Measurements from ENCODE around the gene SNED1. TPM values are rescaled to one million over a fixed set of nuclear protein-coding genes. Genes with fewer than 3 reads are reported as not detected.

Gene SNED1
- total and polyA plus RNA-seq, 3 experiments from 2014 or later = 0.90 to 3.5 (median 1.8) TPM

DNA sequence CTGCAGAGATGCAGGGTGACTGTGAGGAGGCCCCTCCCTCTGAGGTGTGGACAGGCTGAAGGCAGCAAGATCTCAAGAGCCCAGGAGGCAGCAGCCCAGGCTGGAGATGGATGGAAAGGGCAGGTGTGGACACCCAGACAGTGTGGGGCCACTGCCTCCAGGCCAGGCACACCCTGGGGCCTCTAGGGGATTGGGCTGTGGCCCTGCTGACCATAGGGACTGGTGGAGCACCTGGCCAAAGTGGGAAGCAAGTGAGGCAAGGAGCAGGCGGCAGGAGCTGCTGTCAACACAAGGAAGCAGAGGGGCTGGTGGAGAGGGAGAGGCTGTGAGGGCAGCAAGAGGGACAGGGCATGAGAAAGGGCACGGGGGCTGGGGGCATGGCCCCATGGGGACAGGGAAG lies 10.8 kb downstream of the SNED1 start:
- Mint-ChIP-seq H3K36me3 (no peaks in the 10 kb centered on the region), H3K9me3 (peaks cover 9 to 18% (median 10%) of the 10 kb centered on the region in 5 donors), H3K27me3 (peaks cover 9 to 19% of the 10 kb centered on the region in 2 donors), H3K4me3 (peak overlapping the region in 2 of 7 donors; percentile 13 to 51), H3K27ac (peak overlapping the region in 5 of 8 donors; percentile 23 to 81 (median 54)), H3K4me1 (peaks cover 3 to 21% (median 4%) of the 10 kb centered on the region in 3 donors)
- H3K36me3 ChIP-seq (ENCODE audit: insufficient read depth, low read length) = no peaks in the 10 kb centered on the region
- H3K27me3 ChIP-seq (ENCODE audit: insufficient read depth, low read length, poor library complexity, severe bottlenecking) = no peaks in the 10 kb centered on the region
- no peak for DNase-seq
- peaks cover under 1% of the 10 kb centered on the region for H3K9me3 ChIP-seq (ENCODE audit: low read length)
- POLR2A ChIA-PET = no interaction called here
- H3K27ac ChIP-seq (ENCODE audit: low read depth, low read length) = no peak overlapping the region
- H3K4me1 ChIP-seq (ENCODE audit: insufficient read depth, low read length) = peaks cover 25% of the 10 kb centered on the region
- CTCF ChIA-PET = no interaction called here
- H3K4me3 ChIP-seq (ENCODE audit: low read length) = no peak overlapping the region

DNA sequence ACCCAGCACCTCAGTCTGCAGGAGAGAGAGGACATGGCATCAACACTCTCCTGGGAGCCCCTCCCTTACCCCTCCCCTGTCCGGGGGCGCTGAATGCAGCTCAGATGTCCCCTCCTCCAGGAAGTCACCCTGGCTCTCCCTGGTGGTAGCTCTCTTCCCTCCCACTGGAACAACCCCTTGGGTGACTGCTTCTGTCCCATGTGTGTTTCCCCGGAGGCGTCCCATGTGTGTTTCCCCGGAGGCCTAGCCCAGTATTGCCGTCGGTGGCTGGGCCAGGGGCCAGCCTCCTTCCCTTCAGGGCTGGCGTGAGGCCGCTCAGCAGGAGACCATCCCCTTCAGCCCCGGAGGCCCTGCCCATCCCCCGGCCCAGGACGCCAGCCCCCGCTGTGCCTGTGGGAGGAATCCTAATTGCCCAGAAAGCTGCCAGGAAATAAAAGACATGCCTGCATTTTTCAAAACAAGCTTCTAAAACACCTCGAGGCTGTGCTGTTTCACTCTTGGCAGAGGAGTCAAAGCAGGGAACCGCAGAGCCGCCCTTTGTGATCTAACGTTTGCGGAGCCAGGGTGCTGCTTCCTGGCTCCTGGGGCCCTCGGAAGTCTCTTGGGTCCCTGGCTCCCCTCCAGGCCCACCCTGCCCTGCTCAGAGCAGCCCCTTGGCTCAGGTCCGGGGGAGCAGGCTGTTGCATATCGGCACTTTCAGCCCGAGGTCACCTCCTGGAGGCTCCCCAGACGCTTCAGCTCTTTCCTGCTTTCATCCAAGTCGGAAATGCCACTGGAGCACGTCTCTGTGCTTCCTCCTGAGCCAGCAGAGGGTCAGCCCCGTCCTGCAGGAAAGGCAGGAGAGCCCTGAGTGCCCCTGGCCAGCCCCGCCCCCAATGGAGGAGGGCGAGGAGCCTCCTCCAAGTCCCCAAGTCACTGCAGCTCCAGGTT lies 11.4 kb downstream of the SNED1 start:
- Histone ChIP-seq H3K27me3 (ENCODE audit: insufficient read depth, low read length, poor library complexity, severe bottlenecking) (no peaks in the 10 kb centered on the region), H3K4me3 (ENCODE audit: low read length) (peak overlapping the region; percentile 9), H3K4me1 (ENCODE audit: insufficient read depth, low read length) (peaks cover 25% of the 10 kb centered on the region), H3K9me3 (ENCODE audit: low read length) (no peaks in the 10 kb centered on the region), H3K27ac (ENCODE audit: low read depth, low read length) (no peak overlapping the region), H3K36me3 (ENCODE audit: insufficient read depth, low read length) (no peaks in the 10 kb centered on the region)
- Mint-ChIP-seq H3K4me3 (peak overlapping the region in 6 of 7 donors; percentile 36 to 73 (median 50)), H3K36me3 (no peaks in the 10 kb centered on the region), H3K27me3 (peaks cover 9 to 19% of the 10 kb centered on the region in 2 donors), H3K9me3 (peaks cover 9 to 13% (median 10%) of the 10 kb centered on the region in 5 donors), H3K4me1 (peaks cover 3 to 21% (median 4%) of the 10 kb centered on the region in 3 donors), H3K27ac (peak overlapping the region in 4 of 8 donors; percentile 38 to 81 (median 48))
- ChIA-PET POLR2A (no interaction called here), CTCF (no interaction called here)
- DNase-seq = peak in 2 of 5 donors; percentile 27 to 81

DNA sequence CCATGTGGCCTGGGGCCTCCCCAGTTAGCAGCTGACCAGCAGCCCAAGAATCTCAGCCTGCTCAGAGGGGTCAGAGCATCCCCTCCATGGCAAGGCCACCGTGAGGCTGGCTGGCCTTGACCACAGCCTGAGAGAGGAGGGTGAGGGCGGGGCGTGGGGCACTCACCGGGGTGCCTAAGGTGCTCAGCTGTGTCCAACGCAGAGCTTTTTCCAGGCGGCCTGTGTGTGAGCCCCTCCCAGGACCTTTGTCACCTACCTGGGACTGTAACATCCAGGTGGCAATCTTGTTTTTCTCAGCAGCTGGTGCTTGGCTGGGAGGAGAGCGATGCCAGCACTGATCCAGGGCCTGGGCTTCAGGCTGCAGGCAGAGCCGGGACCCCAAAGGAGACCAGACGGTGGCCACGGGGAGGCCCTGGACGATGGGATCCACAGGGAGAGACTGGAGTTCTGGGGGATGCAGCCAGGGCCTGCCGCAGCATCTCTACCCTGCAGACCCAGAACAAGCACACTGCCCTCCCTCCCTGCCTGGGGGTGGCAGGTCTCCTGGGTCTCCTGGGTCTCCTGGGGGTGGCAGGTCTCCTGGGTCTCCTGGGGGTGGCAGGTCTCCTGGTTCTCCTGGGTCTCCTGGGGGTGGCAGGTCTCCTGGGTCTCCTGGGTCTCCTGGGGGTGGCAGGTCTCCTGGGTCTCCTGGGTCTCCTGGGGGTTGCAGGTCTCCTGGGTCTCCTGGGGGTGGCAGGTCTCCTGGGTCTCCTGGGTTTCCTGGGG lies 12.3 kb downstream of the SNED1 start:
- CTCF ChIA-PET = no interaction called here
- H3K4me1 ChIP-seq (ENCODE audit: insufficient read depth, low read length) = peaks cover 25% of the 10 kb centered on the region
- POLR2A ChIA-PET = no interaction called here
- H3K27me3 ChIP-seq (ENCODE audit: insufficient read depth, low read length, poor library complexity, severe bottlenecking) = no peaks in the 10 kb centered on the region
- no peaks in the 10 kb centered on the region for H3K9me3 ChIP-seq (ENCODE audit: low read length)
- H3K4me3 ChIP-seq (ENCODE audit: low read length) = no peak overlapping the region
- peaks cover 11 to 19% of the 10 kb centered on the region in 2 donors for H3K27me3 Mint-ChIP-seq
- H3K9me3 Mint-ChIP-seq = peaks cover 4 to 6% (median 5%) of the 10 kb centered on the region in 5 donors
- H3K27ac Mint-ChIP-seq = peak overlapping the region in 1 of 8 donors; percentile 54
- H3K4me1 Mint-ChIP-seq = peaks cover 3 to 21% (median 4%) of the 10 kb centered on the region in 3 donors
- H3K27ac ChIP-seq (ENCODE audit: low read depth, low read length) = no peak overlapping the region
- no peaks in the 10 kb centered on the region for H3K36me3 ChIP-seq (ENCODE audit: insufficient read depth, low read length)
- no peak for DNase-seq
- H3K4me3 Mint-ChIP-seq = peak overlapping the region in 1 of 7 donors; percentile 50
- H3K36me3 Mint-ChIP-seq = no peaks in the 10 kb centered on the region

DNA sequence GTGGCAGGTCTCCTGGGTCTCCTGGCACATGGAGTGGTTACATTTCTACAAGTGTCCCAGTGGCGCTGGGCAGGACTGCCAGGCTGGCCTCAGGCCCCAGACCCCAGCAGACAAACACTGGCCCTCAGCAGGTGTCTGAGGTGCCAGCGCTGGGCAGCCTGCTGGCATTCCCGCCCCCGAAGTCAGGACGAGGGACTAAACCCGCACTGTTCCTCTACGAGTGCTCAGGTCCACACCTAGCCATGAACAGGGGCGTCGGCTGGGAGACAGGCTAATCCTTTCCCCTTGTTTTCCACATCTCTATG lies 12.8 kb downstream of the SNED1 start:
- Histone ChIP-seq H3K4me1 (ENCODE audit: insufficient read depth, low read length) (peaks cover 25% of the 10 kb centered on the region), H3K9me3 (ENCODE audit: low read length) (no peaks in the 10 kb centered on the region), H3K4me3 (ENCODE audit: low read length) (no peak overlapping the region), H3K27me3 (ENCODE audit: insufficient read depth, low read length, poor library complexity, severe bottlenecking) (no peaks in the 10 kb centered on the region), H3K36me3 (ENCODE audit: insufficient read depth, low read length) (no peaks in the 10 kb centered on the region), H3K27ac (ENCODE audit: low read depth, low read length) (no peak overlapping the region)
- no peak overlapping the region for H3K4me3 Mint-ChIP-seq
- no peak overlapping the region for H3K27ac Mint-ChIP-seq
- DNase-seq = no peak
- CTCF ChIA-PET = no interaction called here
- POLR2A ChIA-PET = no interaction called here
- H3K9me3 Mint-ChIP-seq = peaks cover 0 to under 1% (median 0%) of the 10 kb centered on the region in 5 donors
- peaks cover 11 to 19% of the 10 kb centered on the region in 2 donors for H3K27me3 Mint-ChIP-seq
- peaks cover 3 to 21% (median 4%) of the 10 kb centered on the region in 3 donors for H3K4me1 Mint-ChIP-seq
- no peaks in the 10 kb centered on the region for H3K36me3 Mint-ChIP-seq

DNA sequence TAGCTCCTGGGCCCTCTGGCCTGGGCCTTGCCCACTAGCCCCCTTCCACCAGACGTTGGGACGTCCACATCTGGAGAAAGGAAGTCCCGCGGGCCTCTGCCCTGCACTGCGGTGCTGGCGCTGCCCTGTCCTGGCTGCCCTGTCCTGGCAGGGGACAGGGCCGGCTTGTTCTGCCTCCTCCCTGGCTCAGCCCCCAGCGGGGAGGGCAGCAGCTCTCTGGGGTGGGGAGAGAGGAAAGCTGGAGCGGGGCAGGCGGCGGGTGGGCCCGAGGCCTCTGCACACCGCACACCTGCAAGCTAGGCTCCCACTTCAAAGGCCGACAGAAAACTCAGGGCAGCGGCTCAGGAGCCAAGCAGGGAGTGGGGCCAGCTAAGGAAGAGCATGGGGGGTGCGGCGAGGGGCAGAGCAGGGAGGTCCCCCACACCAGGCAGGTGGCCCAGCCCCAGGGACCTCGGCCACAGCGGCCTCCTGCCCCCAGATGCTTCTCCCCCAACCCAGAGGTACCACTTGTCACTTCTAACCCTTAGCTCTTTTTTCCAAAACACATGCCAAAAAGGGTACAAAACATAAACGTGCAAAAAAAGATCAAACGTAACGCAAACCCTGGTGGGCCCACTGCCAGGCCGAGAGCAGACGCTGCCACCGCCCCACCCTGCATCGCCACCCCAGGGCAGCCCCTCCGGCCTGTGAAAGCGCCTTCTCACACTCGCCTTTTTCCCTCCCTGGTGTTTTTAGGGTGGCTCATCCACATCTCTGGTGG lies 13.5 kb downstream of the SNED1 start:
- H3K4me3 Mint-ChIP-seq = no peak overlapping the region
- H3K9me3 ChIP-seq (ENCODE audit: low read length) = no peaks in the 10 kb centered on the region
- H3K9me3 Mint-ChIP-seq = no peaks in the 10 kb centered on the region
- no peak overlapping the region for H3K4me3 ChIP-seq (ENCODE audit: low read length)
- CTCF ChIA-PET = no interaction called here
- H3K27me3 Mint-ChIP-seq = peaks cover 11 to 19% of the 10 kb centered on the region in 2 donors
- H3K4me1 Mint-ChIP-seq = peaks cover 3 to 21% (median 4%) of the 10 kb centered on the region in 3 donors
- H3K27ac Mint-ChIP-seq = peak overlapping the region in 4 of 8 donors; percentile 35 to 84 (median 44)
- peak in 1 of 5 donors; percentile 68 for DNase-seq
- H3K36me3 ChIP-seq (ENCODE audit: insufficient read depth, low read length) = no peaks in the 10 kb centered on the region
- H3K4me1 ChIP-seq (ENCODE audit: insufficient read depth, low read length) = peaks cover 25% of the 10 kb centered on the region
- no peak overlapping the region for H3K27ac ChIP-seq (ENCODE audit: low read depth, low read length)
- no peaks in the 10 kb centered on the region for H3K36me3 Mint-ChIP-seq
- no peaks in the 10 kb centered on the region for H3K27me3 ChIP-seq (ENCODE audit: insufficient read depth, low read length, poor library complexity, severe bottlenecking)
- POLR2A ChIA-PET = no interaction called here

DNA sequence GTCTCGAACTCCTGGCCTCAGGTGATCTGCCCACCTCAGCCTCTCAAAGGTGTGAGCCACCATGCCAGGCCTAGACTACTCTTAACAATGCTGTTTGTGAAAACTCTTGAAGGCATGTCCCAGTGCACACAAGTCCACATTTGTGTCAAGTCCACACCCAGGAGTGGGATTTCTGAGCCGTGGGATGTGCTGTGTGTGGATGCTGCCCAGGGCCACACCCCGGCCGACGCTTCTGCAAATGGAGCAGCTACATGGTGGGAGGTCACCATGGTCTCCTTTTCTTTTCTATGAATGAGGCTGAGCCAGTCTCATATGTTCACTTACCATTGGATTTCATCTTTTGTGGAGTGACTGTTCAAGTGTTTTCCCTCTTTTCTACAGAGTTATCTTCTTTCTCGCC lies 15.8 kb downstream of the SNED1 start:
- no peaks in the 10 kb centered on the region for H3K9me3 Mint-ChIP-seq
- POLR2A ChIA-PET = no interaction called here
- peaks cover 3 to 16% (median 4%) of the 10 kb centered on the region in 3 donors for H3K4me1 Mint-ChIP-seq
- H3K27ac Mint-ChIP-seq = no peak overlapping the region
- no peaks in the 10 kb centered on the region for H3K36me3 Mint-ChIP-seq
- CTCF ChIA-PET = no interaction called here
- Histone ChIP-seq H3K27ac (ENCODE audit: low read depth, low read length) (no peak overlapping the region), H3K4me1 (ENCODE audit: insufficient read depth, low read length) (peaks cover 20% of the 10 kb centered on the region), H3K36me3 (ENCODE audit: insufficient read depth, low read length) (no peaks in the 10 kb centered on the region), H3K27me3 (ENCODE audit: insufficient read depth, low read length, poor library complexity, severe bottlenecking) (no peaks in the 10 kb centered on the region), H3K9me3 (ENCODE audit: low read length) (no peaks in the 10 kb centered on the region), H3K4me3 (ENCODE audit: low read length) (no peak overlapping the region)
- peaks cover 4 to 5% of the 10 kb centered on the region in 2 donors for H3K27me3 Mint-ChIP-seq
- H3K4me3 Mint-ChIP-seq = no peak overlapping the region
- DNase-seq = no peak

DNA sequence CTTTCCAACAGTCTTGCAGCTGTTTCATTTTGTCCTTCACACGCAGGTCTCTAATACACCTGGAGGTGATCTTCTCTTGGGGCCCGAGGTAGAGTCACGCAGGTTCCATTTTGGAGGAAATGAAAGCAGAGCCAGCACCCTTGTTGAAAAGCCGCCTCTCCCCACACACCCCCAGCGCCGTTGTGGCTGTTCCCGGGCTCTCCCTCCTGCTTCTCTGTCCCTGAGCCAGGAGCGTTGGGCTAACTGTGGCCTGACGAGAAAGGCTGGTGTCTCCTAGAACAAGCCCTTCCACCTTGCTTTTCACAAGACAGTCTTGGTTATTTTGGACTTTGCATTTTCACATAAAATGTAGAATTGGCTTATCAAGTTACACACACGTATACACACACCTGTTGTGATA lies 16.3 kb downstream of the SNED1 start:
- Histone ChIP-seq H3K27ac (ENCODE audit: low read depth, low read length) (no peak overlapping the region), H3K4me3 (ENCODE audit: low read length) (no peak overlapping the region), H3K4me1 (ENCODE audit: insufficient read depth, low read length) (peaks cover 15% of the 10 kb centered on the region), H3K9me3 (ENCODE audit: low read length) (no peaks in the 10 kb centered on the region), H3K27me3 (ENCODE audit: insufficient read depth, low read length, poor library complexity, severe bottlenecking) (no peaks in the 10 kb centered on the region), H3K36me3 (ENCODE audit: insufficient read depth, low read length) (no peaks in the 10 kb centered on the region)
- H3K27ac Mint-ChIP-seq = no peak overlapping the region
- peaks cover 5 to 6% of the 10 kb centered on the region in 2 donors for H3K27me3 Mint-ChIP-seq
- ChIA-PET POLR2A (no interaction called here), CTCF (no interaction called here)
- peaks cover 3 to 11% (median 4%) of the 10 kb centered on the region in 3 donors for H3K4me1 Mint-ChIP-seq
- no peak overlapping the region for H3K4me3 Mint-ChIP-seq
- no peaks in the 10 kb centered on the region for H3K9me3 Mint-ChIP-seq
- H3K36me3 Mint-ChIP-seq = no peaks in the 10 kb centered on the region
- no peak for DNase-seq
